GM12873 (cell line): ENCODE results near the gene HABP2.
A peak's percentile ranks its signal among the peaks of the same experiment; 100 is the strongest.

Experiments
- TF ChIP-seq, protein P1 (sequence below): IDR thresholded peaks from 2 replicates; pipeline ENCODE4 v1.5.1; 2012; ENCODE audit warnings: low read depth, mild to moderate bottlenecking, moderate library complexity, low read length, control low read depth; ENCODE audit not compliant: insufficient read depth; ENCODE audit errors: missing control alignments

HABP2 gene

GRCh38 chr10:113563306-113564088, 10.6 kb downstream of the HABP2 start:
- TF ChIP-seq, protein P1, sequence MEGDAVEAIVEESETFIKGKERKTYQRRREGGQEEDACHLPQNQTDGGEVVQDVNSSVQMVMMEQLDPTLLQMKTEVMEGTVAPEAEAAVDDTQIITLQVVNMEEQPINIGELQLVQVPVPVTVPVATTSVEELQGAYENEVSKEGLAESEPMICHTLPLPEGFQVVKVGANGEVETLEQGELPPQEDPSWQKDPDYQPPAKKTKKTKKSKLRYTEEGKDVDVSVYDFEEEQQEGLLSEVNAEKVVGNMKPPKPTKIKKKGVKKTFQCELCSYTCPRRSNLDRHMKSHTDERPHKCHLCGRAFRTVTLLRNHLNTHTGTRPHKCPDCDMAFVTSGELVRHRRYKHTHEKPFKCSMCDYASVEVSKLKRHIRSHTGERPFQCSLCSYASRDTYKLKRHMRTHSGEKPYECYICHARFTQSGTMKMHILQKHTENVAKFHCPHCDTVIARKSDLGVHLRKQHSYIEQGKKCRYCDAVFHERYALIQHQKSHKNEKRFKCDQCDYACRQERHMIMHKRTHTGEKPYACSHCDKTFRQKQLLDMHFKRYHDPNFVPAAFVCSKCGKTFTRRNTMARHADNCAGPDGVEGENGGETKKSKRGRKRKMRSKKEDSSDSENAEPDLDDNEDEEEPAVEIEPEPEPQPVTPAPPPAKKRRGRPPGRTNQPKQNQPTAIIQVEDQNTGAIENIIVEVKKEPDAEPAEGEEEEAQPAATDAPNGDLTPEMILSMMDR, result peak; percentile 99

DNA sequence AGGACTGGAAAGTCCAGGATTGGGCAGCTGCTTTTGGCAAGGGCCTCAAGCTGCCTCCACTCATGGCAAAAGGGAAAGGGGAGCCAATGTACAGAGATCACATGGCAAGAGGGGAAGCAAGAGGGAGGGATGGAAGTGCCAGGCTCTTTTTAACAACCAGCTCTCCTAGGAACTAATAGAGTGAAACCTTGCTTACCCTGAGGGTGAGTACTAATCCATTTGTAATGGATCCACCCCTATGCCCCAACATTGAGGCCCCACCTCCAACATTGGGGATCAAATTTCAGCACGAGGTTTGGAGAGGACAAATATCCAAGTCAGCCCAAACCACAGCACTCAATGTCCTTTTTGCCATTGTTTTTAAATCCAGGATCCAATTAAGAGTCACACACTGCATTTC, 12.5 kb downstream of the HABP2 start:
- TF ChIP-seq, protein P1, result no peak

DNA sequence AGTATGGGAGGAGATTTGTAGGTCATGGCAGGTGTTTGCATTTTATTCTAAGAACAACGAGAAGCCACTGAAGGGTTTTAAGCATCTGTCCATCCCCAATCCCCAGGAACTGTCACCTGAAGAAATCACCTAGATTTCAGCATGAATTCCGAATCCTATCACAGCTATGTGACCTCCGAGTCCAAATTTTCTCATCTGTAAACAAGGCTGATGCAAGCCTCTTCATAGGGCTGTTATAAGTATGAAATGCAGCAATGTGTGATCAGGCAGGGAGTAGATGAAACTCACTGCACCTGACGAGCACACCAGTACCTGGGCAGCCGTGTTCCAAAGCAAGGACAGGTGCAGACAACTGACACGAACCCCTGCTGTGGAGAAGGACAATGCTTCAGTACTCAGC, 14.0 kb downstream of the HABP2 start:
- TF ChIP-seq, protein P1, result no peak

GRCh38 chr10:113569576-113569975, 16.7 kb downstream of the HABP2 start:
- TF ChIP-seq, protein P1, result no peak

GRCh38 chr10:113572520-113573290, 19.9 kb downstream of the HABP2 start:
- TF ChIP-seq, protein P1, result no peak

- TF ChIP-seq, protein P1, result no peak
Observed at GRCh38 chr10:113573368-113573767, 20.5 kb downstream of the HABP2 start.

GRCh38 chr10:113576852-113577251, 24.0 kb downstream of the HABP2 start:
- TF ChIP-seq, protein P1, result no peak
